NCI-H2227 (cell line): ENCODE measurements around the gene SDSL.
A peak's percentile ranks its signal among the peaks of the same experiment; 100 is the strongest.

Source experiments
- DNase-seq: peaks from one replicate; lab custom pipeline; 2025; ENCODE audit not compliant: unreplicated experiment; lab: John Stamatoyannopoulos, UW

SDSL gene

DNA sequence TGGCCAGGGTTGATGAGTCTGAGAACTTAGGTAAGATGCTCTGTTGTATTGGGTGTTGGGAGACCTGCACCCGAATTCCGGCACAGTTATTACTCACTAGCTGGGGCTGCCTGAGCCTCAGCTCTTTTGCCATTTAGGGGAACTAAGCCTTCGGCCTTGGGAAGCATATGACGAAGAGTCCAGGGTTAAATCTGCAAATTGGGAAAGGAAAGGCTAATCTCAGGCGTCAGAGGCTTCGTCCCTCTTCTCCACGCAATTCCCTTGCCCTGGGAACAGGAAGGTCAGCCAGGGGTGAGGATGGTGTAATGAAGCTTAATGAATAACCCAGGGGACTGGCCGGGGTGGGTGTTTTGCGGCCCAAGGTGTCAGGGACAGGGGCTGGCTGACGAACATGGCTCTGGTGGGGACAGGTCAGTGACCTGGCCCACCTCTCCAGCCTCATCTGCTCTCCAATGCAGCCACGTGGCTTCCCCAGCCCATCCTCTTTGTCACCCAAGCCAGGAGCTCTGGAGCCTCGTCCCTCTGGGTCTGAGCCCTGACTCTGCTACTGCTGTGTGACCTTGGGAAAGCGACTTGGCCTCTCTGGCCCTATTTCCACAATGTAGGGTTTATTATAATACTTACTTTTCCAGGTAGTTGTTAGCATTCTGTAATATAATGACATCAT lies 3.8 kb upstream of the SDSL start:
- DNase-seq: no peak

DNA sequence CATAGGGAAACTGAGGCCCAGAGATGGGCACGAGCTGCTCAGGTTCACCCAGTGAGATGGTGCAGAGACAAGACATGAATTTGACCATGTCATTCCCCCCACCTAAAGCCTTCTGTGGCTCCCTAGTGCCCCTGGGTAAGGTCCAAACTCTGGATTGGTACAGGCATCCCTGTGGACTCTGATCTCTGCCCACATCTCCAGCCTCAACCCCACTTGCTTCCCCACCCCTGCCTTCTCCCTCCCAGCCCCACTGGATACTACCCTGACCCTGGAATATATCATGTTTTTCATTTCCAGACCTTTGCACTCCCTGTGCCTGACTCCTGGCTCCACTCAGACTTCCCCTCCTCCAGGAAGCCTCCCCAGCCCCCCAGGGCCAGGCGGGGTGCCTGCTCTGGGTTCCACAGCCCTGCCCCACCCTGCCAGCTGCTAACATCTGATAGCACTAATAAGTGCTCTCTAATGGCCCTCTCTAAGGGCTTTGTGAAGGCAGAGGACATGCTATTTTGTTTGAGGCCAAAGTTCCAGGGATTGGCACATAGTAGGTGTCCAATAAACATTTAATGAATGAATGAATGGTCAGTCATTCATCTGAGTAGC lies 1.1 kb upstream of the SDSL start:
- no peak for DNase-seq

DNA sequence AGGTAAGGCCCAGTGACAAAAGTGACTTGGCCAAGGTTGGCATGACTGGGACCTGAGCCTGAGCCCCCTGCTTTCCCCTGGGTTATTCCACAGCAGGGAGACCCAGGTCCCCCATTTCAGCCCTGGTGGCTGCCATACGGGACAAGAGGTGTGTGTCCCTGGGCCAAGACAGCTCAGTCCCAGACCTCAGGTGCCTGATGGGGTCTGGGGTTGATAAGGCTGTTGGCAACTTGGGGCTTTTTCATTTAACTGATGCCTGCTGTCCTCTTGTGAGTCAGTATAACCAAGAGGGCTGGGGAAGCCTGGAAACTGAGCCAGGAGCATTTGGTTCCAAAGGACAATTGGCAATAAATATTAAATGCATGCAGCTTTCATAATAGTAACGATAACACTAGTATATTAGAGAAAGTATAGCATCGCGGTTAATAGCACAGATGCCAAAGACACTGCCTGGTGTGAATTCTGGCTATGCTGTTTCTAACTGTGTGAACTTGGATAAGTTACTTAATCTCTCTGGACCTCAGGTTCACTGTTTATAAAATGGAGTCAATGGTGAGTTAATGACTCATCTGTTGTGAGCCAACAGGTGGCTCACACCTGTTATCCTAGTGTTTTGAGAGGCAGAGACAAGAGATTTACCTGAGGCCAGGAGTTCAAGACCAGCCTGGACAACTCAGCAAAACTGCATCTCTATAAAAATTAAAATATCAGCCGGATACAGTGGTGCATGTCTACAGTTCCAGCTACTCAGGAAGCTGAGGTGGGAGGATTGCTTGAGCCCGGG lies 898 bp downstream of the SDSL start:
- DNase-seq: no peak

DNA sequence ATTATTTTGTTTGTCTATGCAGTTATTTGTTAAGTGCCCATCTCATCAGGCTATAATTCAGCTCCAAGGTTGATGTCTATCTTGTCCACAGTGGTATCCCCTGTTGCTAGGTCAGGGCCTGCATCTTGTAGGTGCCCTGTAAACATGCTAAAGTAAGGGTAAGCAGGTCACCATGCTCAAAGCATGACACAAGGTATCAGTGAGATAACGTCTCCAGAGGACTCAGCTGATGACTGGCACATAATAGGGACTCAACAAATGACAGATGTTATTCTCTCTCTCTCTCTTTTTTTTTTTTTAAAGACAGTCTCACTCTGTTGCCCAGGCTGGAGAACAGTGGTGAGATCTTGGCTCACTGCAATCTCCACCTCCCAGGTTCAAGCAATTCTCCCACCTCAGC lies 2.3 kb downstream of the SDSL start:
- no peak for DNase-seq

DNA sequence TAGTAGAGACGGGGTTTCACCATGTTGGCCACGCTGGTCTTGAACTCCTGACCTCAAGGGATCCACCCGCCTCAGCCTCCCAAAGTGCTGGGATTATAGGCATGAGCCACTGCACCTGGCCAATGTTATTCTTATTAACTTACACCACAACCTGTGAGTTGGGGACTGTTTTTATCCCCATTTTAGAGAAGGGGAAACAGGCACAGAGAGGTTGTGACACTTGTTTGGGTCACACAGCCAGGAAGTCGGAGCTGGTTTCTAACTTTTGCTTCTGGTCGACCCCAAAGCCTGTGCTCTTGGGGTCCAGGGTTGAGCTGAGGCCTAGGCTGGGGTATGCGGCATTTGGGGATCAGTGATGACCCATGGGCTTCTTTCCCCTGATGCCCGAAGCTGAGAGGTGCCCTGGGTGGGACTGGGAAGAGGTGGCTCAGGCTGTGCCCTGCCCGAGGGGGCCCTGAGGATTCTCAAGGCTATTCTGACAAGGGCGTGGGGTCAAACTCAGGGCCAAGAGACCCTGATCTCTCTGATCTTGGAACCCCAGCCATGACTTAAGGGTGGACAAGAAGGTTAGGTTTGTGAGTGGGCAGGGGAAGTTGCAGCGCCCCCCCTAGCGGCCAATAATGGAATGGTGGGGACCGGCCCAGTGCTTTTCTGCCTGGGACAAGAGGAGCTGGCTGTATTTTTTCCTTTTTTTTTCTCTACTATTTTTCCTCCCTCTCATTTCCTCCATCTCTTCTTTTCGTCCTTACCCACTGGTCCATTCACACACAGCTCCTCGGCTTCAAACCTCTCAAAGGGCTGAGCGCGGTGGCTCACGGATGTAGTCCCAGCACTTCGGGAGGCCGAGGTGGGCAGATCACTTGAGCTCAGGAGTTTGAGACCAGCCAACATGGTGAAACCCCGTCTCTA lies 3.0 kb downstream of the SDSL start:
- DNase-seq: no peak

DNA sequence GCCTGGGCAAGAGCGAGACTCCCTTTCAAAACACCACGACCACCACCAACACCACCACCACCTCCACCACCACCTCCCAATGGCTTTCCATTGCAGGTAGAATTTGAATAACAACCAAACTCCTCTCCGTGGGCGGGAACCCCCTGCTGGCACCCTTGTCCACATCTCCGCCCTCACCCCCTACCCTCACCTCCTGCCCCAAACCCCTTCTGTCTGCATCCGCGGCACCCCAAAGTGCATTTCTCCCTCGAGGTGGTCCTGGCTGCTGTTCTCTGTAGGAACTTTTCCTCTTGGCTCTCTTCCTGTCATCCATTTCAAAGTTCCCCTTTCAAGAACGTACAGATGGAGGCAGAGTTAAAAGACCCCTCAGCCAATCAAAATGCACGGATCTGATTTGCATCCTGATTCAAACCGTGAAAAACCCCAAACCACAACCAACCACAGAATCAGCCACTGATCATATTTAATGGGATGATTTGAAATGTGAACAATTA lies 3.8 kb downstream of the SDSL start:
- DNase-seq: no peak

DNA sequence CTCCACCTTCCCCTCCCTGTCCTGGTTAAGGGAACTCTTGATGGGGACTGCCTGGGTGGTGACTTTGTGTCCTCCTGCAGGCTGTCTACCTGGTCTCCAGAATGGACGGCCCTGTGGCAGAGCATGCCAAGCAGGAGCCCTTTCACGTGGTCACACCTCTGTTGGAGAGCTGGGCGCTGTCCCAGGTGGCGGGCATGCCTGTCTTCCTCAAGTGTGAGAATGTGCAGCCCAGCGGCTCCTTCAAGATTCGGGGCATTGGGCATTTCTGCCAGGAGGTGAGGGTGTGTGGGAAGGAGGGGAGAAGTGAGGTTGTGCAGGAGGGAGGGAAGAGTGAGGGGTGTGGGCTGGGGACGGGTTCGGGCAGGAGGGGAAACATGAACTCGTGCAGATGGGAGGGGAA lies 5.7 kb downstream of the SDSL start:
- DNase-seq: no peak

DNA sequence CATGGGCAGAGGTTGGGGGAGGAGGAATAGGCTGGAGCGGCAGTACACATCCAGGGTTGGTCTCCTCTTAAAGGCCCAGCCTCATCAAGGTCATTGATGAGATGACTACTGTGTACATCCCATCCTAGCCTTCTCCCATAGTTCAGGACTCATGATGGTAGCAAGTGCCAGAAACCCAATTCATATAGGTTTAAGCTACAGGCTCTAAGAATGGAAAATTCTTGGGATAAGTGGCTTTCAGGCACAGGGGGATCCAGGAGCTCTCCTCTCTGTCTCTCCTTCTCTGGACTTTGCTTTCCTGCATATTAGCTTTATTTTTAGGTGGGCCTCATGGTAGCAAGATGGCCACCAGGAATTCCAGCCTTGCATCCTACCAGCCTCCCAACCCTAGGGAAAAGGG lies 6.3 kb downstream of the SDSL start:
- no peak for DNase-seq

DNA sequence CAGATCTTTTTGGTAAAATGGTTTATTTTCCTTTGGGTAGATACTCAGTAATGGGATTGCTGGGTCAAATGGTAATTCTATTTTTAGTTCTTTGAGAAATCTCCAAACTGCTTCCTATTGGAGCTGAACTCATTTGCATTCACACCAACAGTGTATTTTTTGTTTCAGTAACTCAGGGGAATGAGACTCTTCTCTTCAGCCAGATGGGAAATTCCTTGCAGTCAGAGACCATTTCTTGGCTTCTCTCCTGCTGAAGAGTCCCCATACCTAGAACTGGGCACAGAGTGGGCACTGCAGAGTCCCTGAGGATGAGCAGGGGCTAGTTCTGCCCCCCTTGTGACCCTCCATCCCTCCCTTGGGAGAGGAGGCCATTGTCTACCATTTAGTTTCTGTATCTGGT lies 10.8 kb downstream of the SDSL start:
- DNase-seq: no peak

DNA sequence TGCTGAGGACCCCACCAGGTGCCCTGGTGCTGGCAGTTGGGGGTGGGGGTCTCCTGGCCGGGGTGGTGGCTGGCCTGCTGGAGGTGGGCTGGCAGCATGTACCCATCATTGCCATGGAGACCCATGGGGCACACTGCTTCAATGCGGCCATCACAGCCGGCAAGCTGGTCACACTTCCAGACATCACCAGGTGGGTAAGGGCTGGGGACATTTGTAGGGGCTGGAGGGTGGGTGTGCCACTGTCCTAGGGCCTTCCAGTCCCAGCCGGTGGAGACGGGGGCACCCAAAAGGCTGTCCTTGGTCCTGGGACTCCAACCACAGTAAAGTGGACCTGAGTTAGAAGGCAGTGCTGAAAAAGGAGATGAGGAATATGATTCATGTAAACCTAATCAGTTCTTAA lies 13.2 kb downstream of the SDSL start:
- no peak for DNase-seq

DNA sequence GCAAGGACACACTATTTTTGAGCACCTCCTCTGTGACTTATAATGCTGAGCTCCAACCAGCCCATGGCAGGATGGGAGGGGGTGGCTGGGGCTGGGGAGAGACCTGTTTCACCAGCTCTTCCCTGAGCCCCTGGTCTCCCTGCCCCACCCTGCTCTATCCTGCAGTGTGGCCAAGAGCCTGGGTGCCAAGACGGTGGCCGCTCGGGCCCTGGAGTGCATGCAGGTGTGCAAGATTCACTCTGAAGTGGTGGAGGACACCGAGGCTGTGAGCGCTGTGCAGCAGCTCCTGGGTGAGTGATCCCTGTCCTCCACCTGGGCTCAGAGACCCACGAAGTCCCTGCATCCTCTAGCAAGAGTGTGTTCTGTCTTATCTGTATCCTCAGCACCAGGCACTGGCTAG lies 14.4 kb downstream of the SDSL start:
- no peak for DNase-seq

DNA sequence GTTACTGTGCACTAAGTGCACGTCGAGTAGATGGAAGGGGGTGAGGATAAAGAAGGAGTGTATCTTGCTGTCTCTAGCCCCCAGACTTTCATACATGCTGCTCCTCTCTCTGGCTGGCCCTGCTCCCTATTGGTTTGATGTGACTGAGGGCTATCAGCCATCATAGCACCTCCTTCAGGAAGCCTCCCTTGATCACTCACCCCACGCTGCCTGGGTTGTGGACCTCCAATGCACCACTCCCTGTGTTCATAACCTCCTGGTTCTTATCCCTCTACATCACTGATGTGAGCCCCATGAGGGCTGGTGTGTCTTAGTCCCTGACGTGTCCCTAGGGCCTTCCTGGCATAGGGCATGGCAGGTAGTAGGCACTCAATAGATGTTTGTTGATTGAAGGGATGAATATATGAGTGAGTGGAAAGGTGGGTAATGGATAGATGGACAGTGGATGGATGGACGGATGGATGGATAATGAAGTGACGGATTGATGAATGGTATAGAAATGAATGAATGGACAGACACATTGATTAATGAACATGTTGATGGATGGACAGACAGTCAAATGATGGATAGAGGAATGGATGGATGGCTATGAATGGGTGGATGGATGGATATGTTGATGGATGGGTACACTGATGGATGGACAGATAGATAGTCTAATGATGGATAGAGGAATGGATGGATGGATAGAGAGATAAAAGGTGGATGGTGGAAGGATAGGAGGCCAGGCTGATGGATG lies 15.0 kb downstream of the SDSL start:
- DNase-seq: no peak

DNA sequence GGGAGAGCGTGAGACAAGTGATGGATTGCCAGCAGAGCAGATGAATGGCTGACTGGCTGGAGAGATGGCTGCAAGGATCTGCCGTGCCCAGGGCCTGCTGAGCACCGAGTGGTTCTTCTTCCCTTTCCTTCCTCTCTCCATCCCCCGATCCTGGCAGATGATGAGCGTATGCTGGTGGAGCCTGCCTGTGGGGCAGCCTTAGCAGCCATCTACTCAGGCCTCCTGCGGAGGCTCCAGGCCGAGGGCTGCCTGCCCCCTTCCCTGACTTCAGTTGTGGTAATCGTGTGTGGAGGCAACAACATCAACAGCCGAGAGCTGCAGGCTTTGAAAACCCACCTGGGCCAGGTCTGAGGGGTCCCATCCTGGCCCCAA lies 15.5 kb downstream of the SDSL start:
- no peak for DNase-seq

DNA sequence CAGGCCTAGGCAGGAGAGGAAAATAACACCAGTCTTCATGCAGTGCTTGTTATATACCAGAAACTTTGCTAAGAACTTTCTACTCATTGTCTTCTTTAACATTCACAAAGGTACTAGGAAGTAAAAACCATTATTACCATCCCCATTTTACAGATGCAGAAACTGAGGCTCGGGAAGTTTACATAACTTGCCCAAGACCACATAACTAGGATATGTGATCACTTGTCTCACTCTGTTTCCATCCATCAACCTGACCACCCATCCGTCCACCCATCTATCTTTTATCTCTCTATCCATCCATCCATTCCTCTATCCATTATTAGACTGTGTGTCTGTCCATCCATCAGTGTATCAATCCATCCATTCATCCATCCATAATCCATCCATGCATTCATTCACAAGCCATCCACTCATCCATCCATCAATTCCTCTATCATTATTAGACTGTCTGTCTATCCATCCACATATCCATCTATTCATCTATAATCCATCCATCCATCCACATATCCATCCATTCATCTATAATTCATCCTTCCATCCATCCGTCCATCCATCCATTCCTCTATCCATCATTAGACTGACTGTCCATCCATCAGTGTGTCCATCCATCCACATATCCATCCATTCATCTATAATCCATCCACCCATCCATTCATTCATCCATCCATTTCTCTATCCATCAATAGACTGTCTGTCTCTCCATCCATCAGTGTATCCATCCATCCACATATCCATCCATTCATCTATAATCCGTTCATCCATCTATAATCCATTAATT lies 16.5 kb downstream of the SDSL start:
- no peak for DNase-seq

DNA sequence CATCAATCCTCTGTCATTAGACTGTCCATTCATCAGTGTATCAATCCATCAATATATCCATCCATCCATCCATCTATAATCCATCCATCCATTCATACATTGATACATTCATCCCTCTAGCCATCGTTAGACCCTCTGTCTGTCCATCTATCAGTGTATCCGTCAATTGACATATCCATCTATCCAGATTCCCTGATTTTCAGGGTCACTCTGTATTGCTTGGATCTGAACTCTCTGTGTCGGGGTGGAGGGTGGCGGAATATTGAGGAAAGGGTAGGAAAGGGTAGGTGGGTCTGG lies 17.1 kb downstream of the SDSL start:
- DNase-seq: no peak

DNA sequence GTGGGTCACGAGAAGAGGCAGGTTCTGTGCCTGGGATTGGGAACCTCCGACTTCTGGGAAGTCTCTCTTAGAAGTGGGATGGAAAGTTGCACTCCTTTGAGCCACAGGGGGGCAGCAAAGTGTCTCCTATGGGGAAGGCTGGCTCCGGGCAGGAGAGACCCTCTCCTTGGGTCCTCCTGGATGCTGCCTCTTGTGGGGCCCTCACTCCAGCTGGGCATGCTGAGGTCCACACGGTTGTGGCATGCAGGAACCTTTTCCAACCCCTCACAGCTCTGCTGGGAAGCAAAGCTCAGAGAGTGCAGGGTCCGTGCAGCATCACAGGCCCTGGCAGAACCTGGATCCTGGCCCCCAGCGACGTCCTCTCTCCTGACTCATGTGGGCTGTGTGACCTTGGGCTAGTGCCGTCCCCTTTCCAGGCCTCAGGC lies 17.4 kb downstream of the SDSL start:
- DNase-seq: peak; percentile 78

DNA sequence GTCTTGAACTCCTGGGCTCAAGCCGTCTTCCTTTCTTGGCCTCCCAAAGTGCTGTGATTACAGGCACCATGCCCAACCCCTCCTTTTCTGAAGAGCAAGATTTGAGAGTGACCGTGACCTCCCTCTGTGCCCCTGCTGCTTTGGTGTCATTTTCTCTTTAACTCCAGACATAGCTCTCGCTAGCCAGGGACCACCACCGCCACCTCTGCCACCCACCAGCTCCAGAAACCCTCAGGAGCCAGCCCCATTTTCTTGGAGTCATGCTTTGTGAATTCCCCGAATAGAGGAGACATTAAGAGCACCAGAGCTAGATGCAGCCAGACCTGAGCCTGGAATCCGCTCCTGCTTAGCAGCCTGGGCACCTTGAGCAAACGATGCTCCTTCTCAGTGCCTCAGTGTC lies 18.2 kb downstream of the SDSL start:
- DNase-seq: no peak

DNA sequence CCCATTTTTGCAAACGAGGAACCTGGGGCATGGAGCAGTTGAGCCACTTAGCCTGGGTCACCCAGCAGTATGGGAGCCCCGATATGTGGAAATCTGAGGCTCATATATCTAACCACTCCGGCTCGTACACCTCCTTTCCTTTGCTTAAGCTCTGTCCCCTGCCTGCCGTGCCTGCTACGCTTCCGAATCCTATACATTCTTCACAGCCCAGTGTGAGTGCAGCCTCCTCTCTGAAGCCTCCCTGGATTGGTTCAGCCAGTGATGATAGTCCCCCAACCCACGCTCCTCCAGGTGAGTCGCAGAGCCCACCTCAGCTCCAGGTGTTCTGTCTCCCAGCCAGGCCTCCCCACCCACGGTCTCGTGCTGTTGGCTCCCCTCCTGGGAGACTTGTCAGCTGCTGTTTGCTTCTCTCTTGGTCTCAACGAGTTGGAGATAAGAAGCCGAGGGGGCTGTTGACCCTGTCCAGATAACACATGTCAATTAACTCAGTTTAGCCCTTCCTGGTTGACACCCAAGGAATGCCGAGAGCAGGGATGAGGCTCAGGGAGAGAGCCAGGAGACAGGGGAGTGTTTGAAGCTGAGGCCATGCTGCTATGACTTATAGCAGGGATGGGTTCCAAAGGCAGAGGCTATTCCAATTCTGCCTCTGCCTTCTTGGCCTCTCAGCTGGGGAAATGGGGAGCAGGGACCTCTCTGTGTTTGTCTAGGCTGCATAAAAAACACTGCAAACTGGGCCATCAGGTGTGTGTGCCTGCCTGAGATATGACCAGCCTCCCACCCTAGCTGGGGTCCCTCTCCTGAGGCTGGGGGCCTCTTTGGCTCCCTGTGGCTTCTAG lies 19.0 kb downstream of the SDSL start:
- DNase-seq: no peak

DNA sequence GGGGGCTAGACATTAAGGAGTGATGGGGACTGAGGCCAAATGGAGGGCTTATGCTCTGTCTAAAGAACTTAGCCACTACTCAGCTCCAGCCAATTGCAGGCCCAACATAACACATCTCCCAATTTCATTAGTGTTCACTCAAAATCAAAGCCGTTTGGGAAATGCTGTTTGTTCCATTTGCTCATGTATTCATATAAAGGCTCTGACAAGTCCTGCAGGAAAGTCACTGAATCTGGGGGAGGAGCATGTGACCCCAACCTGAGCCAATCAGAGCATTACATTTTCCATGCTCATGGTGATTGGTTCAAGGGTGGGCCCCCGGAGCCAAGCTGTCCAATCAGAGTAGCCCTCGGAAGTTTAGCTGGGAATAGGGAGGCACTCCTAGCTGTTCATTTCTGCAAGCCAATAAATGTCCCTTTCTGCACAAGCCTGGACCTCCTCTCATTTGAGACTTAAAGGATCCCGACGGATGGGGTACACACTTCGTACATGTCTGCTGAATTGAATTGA lies 20.9 kb downstream of the SDSL start:
- no peak for DNase-seq
